NCI-H1092 treated with DMSO at 0.1 percent for 48 hours (cell line): ENCODE measurements around the gene RRAS.
"Not testable (repeated sequence)": the region's sequence is repeated elsewhere in the genome, so short reads cannot be mapped to it uniquely, and the experiment has no call there.

ENCODE experiments used
- DNase-seq: peaks from one replicate; lab custom pipeline; 2025; lab: John Stamatoyannopoulos, UW

Gene RRAS

DNA sequence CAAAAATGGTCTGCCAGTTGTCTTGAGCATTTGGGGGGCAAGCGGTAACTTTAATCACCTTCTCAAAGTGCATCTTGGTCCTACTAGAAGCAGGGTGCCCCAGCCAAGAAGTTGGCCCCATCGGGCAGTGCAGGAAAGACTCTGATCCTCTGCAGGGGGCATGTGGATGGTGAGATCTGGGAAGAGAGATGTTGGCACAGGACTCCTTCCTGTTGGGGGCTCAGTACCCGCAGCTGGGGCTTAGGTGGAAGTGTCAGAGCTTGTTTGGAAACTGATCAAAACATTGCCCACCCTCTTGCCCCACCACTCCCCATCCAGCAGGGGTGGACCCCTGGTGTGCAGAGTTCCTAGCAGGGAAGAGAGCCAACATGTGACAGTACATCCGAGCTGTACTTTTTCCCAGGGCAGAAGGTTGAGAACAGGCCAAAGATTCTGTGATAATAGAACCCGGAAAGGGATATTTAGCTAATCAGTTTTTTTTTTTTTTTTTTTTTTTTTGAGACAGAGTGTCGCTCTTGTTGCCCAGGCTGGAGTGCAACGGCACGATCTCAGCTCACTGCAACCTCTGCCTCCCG is 8.8 kb downstream of the RRAS start:
- DNase-seq = no peak

DNA sequence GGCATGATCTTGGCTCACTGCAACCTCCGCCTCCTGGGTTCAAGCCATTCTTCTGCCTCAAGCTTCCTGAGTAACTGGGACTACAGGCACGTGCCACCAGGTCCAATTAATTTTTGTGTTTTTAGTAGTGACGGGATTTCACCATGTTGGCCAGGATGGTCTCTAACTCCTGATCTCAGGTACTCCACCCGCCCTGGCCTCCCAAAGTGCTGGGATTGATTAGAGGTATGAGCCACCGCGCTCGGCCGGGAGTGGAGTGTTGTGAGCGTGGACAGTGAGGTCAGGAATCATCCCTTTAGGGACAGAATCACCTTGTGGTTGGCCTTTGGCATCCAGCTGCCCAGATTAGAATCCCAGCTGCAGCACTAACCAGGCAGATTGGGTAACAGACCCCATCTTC is 10.3 kb downstream of the RRAS start:
- DNase-seq = no peak

- DNase-seq = no peak
These were observed 13.7 kb downstream of the RRAS start for GRCh38 chr19:49626226-49626625.

DNA sequence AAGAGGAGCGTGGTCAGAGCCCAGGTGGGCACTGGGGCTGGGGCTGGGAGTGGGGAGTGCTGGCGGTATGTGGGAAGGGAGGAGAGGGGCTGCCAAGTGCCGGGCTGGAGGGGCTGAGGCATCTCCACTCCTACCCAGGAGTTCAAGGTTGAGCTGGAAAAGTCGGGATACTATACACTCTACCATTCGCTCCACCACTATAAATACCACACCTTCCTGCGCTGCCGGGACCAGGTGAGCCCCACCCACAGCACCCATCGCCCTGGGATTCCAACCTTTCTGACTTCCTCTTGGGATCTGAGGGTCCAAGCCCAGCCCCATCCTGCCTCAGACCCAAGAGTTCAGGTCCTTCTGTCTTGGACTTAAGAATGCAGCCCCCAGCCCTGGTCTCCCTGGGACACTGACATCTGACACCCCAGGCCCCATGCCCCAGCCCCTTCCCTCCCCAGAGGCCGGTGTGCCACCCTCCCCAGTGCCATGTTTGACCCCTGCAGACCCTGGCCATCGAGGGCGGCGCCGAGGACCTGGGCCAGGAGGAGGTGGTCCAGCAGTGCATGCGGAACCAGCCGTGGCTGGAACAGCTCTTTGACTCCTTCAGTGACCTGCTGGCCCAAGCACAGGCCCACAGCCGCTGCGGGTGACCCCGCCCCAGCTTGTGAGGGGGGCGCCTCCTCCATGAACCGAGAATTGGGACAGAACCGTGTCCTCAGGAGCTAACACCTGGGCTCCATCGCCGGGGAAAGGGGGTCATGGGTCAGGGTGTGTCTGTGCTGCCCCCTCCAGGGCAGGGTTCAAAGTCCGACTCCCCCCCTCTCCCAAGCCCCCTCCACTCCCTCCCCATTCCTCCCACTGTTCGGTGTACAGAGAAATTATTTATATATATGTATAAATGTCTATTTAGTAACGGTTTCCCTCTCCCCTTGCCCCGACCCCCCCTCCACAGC is 14.7 kb downstream of the RRAS start:
- no peak for DNase-seq

- not testable (repeated sequence) for DNase-seq
These were observed 22.1 kb downstream of the RRAS start for GRCh38 chr19:49617860-49618259.

DNA sequence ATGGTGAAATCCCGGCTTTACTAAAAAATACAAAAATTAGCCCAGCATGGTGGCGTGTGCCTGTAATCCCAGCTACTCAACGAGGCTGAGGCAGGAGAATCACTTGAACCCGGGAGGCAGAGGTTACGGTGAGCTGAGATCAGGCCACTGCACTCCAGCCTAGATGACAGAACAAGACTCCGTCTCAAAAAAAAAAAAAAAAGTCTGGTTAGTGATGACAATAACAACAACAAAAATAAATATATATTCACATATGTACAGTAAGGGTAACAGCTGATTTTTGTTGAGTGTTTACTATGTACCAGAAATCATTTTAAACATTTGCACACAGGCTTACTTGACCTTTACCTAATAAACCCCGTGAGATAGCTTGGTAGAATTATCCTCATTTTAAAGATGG is 23.0 kb downstream of the RRAS start:
- no peak for DNase-seq

DNA sequence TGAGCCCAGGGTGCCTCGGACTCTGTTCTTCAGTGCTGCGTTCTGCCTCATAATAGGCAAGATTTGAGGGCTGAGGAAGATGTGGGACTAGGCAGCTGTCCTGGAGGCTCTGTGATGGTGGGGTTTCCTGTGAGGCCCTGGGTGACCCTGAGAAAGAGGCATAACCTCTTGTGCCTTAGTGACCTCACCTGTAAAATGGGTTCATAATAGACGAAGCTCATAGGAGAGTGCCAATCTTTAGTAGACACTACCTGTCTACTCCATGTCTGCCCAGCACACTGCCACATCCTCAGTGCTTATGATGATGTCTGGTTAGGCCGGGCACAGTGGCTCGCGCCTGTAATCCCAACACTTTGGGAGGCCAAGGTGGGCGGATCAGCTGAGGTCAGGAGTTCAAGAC is 23.4 kb downstream of the RRAS start:
- DNase-seq = no peak

DNA sequence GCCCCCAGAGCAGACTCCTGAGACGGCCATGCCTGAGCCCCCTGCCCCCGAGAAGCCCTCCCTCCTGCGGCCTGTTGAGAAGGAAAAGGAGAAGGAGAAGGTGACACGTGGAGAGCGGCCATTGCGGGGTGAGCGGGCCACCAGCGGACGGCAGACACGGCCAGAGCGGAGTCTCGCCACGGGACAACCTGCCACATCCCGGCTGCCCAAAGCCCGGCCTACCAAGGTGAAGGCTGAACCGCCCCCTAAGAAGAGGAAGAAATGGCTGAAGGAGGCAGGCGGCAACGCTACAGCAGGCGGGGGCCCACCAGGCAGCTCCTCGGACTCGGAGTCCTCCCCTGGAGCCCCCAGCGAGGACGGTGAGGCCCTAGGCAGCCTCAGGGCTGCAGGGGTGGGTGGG is 24.1 kb downstream of the RRAS start:
- no peak for DNase-seq

DNA sequence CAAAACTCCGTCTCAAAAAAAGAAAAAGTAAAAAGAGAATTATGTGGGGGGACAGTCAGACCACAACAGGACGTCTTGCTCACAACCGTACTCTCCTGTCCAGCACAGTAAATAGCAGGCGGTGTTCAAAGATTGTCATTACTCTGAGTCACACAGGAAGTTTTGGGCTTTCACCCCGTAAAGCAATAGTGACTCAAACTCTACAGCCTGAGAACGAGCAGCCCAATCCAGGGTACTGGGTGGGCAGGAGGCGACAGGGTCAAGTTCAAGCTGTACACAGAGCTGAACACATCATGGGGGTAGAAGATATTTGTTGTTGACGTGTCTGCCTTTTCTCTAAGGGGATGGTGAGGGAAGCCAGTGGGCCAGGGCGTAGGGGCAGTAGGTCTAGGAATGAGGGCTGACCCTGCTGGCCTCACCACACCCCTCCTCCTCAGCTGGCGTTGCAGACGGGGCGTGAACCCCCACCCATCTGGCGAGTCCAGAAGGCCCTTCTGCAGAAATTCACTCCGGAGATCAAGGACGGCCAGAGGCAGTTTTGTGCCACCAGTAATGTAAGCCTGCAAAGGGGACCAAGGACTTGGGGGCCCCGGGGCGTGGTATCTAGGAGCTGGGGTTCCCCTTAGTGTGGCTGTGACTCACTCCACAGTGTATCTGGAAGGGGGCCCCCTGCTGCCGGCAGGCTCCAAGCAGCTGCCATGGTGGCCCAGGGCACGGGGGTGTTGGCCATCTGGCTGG is 25.7 kb downstream of the RRAS start:
- DNase-seq = no peak

GRCh38 chr19:49613374-49613773 is 26.6 kb downstream of the RRAS start:
- no peak for DNase-seq

GRCh38 chr19:49609499-49610092 is 30.3 kb downstream of the RRAS start:
- no peak for DNase-seq

DNA sequence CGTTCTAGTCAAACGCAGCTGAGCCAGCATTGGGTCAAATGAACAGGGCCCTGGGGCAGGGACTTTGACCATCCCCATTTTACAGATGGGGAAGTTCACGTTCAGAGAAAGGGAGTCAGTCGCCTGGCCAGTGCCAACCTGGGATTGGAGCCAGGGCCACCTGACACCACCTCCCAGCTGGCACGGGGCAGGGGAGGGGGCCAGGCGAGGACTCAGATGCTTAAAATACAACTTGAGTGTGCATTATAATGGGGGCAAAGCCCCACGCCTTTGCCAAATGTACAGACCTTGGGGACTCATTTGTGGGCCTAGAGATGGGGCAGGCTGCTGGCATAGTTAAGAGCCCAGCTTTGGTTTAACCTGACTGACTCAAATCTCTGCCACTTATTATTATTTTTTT is 34.3 kb downstream of the RRAS start:
- no peak for DNase-seq

- DNase-seq = no peak
These were observed 37.1 kb downstream of the RRAS start for GRCh38 chr19:49602806-49603205.

DNA sequence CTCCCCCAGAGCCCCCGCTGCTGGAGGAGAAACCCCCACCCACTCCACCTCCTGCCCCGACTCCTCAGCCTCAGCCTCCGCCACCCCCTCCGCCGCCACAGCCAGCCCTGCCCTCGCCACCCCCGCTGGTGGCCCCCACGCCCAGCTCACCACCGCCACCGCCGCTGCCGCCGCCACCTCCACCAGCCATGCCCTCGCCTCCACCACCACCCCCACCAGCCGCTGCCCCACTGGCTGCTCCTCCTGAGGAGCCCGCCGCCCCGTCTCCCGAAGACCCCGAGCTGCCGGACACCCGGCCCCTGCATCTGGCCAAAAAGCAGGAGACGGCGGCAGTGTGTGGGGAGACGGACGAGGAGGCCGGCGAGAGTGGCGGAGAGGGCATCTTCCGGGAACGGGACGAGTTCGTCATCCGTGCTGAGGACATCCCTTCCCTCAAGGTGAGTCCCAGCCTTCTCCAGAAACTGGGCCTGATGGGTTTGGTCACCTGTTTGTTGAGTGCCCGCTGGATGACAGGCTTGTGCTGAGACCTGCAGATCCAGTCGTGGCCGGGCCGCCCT is 38.4 kb downstream of the RRAS start:
- no peak for DNase-seq

DNA sequence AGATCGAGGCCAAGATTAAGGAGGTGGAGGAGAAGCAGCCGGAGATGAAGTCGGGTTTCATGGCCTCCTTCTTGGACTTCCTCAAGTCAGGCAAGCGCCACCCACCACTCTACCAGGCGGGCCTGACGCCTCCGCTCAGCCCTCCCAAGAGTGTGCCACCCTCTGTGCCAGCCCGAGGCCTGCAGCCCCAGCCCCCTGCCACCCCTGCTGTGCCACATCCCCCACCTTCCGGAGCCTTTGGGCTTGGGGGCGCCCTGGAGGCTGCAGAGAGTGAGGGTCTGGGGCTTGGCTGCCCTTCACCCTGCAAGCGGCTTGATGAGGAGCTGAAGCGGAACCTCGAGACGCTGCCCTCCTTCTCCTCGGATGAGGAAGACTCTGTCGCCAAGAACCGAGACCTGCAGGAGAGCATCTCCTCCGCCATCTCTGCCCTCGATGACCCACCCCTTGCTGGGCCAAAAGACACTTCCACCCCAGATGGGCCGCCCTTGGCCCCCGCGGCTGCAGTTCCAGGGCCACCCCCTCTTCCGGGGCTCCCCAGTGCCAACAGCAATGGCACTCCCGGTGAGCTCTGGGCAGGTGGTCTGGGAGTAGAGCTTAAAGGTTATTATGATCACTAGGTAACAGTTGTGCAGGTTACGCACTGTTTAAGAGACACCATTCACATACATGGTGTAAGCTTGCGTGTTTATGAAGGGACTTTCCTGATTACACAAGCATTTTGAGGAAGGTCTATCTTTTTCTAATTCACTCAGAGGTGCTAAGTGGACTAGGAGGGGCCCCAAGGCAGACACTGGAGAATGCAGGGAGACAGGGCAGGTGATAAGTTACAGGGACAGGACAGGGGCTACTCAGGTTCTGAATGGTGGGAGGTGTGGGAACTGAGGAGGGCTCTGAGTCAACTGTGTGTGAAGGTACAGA is 40.3 kb downstream of the RRAS start:
- DNase-seq = no peak

DNA sequence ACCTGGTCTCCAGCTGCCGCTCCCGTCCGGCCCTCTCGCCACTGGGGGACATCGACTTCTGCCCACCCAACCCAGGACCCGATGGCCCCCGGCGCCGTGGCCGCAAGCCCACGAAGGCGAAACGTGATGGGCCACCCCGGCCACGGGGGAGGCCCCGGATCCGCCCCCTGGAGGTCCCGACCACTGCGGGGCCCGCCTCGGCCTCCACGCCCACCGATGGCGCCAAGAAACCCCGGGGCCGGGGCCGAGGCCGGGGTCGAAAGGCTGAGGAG is 42.3 kb downstream of the RRAS start:
- no peak for DNase-seq

- DNase-seq = no peak
These were observed 42.8 kb downstream of the RRAS start for GRCh38 chr19:49596954-49597702.

GRCh38 chr19:49596407-49596806 is 43.5 kb downstream of the RRAS start:
- no peak for DNase-seq

DNA sequence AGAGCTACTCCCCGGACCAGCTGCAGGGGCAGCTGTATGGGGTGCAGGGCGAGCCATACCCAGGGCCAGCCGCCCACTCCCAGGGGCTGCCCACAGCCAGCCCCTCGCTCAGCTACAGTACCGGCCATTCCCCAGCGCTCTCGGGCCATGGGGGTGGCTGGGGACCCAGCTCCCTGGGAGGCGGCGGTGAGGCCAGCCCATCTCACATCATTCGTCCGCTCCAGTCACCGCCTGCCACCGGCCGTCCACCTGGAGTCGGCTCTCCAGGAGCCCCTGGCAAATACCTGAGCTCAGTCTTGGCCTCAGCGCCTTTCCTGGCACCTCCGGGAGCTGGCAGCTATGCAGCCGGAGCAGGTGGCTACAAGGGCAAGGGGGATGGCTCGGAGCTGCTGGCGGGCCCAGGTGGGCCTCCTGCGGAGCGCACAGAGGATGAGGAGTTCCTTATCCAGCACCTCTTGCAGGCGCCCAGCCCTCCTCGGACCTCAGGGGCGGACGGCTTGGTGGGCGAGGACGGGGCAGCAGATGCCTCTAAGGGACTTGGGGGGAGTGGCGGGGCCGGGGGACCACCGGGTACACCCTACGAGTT is 44.0 kb downstream of the RRAS start:
- no peak for DNase-seq
